Hepatocyte (in vitro differentiated cells): ENCODE measurements around the gene PDZD4. TPM values are rescaled to one million over a fixed set of nuclear protein-coding genes. Genes with fewer than 3 reads are reported as not detected.

ENCODE experiments used
- DNase-seq: peaks from one replicate; pipeline ENCODE4 v3.0.0-alpha.2; 2016; ENCODE audit warnings: low spot score
- H2AFZ ChIP-seq: fragments of 200-600 bp; sonication (generic); 2 replicates; pipeline ENCODE4 v1.6.0; 2016; ENCODE audit warnings: antibody characterized with exemption, mild to moderate bottlenecking
- H3K27ac ChIP-seq: fragments of 200-600 bp; sonication (generic); 2 replicates; pipeline ENCODE4 v1.5.1; 2016; ENCODE audit warnings: mild to moderate bottlenecking
- H3K27me3 ChIP-seq: fragments of 200-600 bp; sonication (generic); 2 replicates; pipeline ENCODE4 v1.6.1; 2016
- H3K36me3 ChIP-seq: fragments of 200-600 bp; sonication (generic); replicated peaks from 2 replicates; pipeline ENCODE4 v1.5.1; 2016; ENCODE audit warnings: low read depth; ENCODE audit not compliant: insufficient read depth
- H3K4me1 ChIP-seq: fragments of 200-600 bp; sonication (generic); 2 replicates; pipeline ENCODE4 v1.5.1; 2016; ENCODE audit warnings: mild to moderate bottlenecking, moderate library complexity; ENCODE audit not compliant: insufficient read depth
- H3K4me2 ChIP-seq: fragments of 200-600 bp; sonication (generic); 2 replicates; pipeline ENCODE4 v1.6.0; 2016
- H3K4me3 ChIP-seq: fragments of 200-600 bp; sonication (generic); 2 replicates; pipeline ENCODE4 v1.5.1; 2016; ENCODE audit warnings: mild to moderate bottlenecking
- H3K79me2 ChIP-seq: fragments of 200-600 bp; sonication (generic); 2 replicates; pipeline ENCODE4 v1.6.0; 2017; ENCODE audit warnings: mild to moderate bottlenecking
- H3K9me2 ChIP-seq: fragments of 200-600 bp; sonication (generic); replicated peaks from 2 replicates; pipeline ENCODE4 v1.6.0; 2017; ENCODE audit warnings: mild to moderate bottlenecking; ENCODE audit not compliant: insufficient read depth
- H3K9me3 ChIP-seq: fragments of 200-600 bp; sonication (generic); 2 replicates; pipeline ENCODE4 v1.5.1; 2016; ENCODE audit warnings: low read depth, mild to moderate bottlenecking
- H4K20me1 ChIP-seq: fragments of 200-600 bp; sonication (generic); 2 replicates; pipeline ENCODE4 v1.6.0; 2016; ENCODE audit warnings: mild to moderate bottlenecking; ENCODE audit not compliant: insufficient read depth, poor library complexity, severe bottlenecking
- CTCF ChIP-seq: fragments of 200-600 bp; sonication (generic); IDR thresholded peaks from 2 replicates; pipeline ENCODE4 v1.5.1; 2016; ENCODE audit warnings: antibody characterized with exemption, mild to moderate bottlenecking; ENCODE audit not compliant: poor library complexity
- EZH2 ChIP-seq: fragments of 200-600 bp; sonication (generic); IDR thresholded peaks from 2 replicates; pipeline ENCODE4 v1.6.1; 2016; ENCODE audit warnings: antibody characterized with exemption, mild to moderate bottlenecking, borderline replicate concordance
- EZH2phosphoT487 ChIP-seq: fragments of 200-600 bp; sonication (generic); IDR thresholded peaks from one replicate; pipeline ENCODE4 v1.6.1; 2018; ENCODE audit warnings: antibody characterized with exemption, mild to moderate bottlenecking, low read depth, moderate library complexity; ENCODE audit not compliant: unreplicated experiment, severe bottlenecking
- WGBS: methylation state at CpG from one replicate; pipeline ENCODE4 v1.1.6; 2016; ENCODE audit warnings: low lambda C conversion rate; ENCODE audit errors: missing lambda C conversion rate; 5-methylcytosine and 5-hydroxymethylcytosine counted together
- polyA plus RNA-seq: library from polyadenylated mRNA; unstranded; fragments of >200 nt; fragmentation: Nextera tagmentation; extraction: Ambion mirVana; gene quantifications from 2 replicates; pipeline ENCODE4 v1.2.1, GENCODE V29; 2016
- total RNA-seq: library from RNA; depleted of rRNA; stranded (reverse); fragments of >200 nt; gene quantifications from 2 replicates; pipeline ENCODE4 v1.2.3, GENCODE V29; 2014

The PDZD4 gene
- total and polyA plus RNA-seq, 2 experiments from 2014 or later = 0.59 to 2.8 TPM

GRCh38 chrX:153803211-153804099 lies 26.9 kb downstream of the PDZD4 start:
- no peaks in the 10 kb centered on the region for H3K79me2 ChIP-seq
- WGBS = 97% methylated on average over 74 of the region's 87 CpGs
- no peak overlapping the region for H3K27ac ChIP-seq
- H3K36me3 ChIP-seq = no peaks in the 10 kb centered on the region
- no peaks in the 10 kb centered on the region for H3K4me1 ChIP-seq
- no peaks in the 10 kb centered on the region for H3K9me2 ChIP-seq
- no peaks in the 10 kb centered on the region for H3K9me3 ChIP-seq
- H3K27me3 ChIP-seq = no peaks in the 10 kb centered on the region
- TF ChIP-seq CTCF (no peak), EZH2 (no peak), EZH2phosphoT487 (no peak)
- H3K4me2 ChIP-seq = no peak overlapping the region
- H3K4me3 ChIP-seq = no peak overlapping the region
- DNase-seq = no peak
- H4K20me1 ChIP-seq = no peaks in the 10 kb centered on the region
- H2AFZ ChIP-seq = no peak overlapping the region

GRCh38 chrX:153802513-153803045 lies 27.8 kb downstream of the PDZD4 start:
- Histone ChIP-seq H3K4me3 (no peak overlapping the region), H3K27me3 (no peaks in the 10 kb centered on the region), H3K27ac (no peak overlapping the region), H3K4me1 (no peaks in the 10 kb centered on the region), H2AFZ (no peak overlapping the region), H4K20me1 (no peaks in the 10 kb centered on the region), H3K36me3 (no peaks in the 10 kb centered on the region), H3K4me2 (no peak overlapping the region), H3K79me2 (no peaks in the 10 kb centered on the region), H3K9me2 (no peaks in the 10 kb centered on the region), H3K9me3 (no peaks in the 10 kb centered on the region)
- no peak for TF ChIP-seq CTCF
- no peak for TF ChIP-seq EZH2
- no peak for TF ChIP-seq EZH2phosphoT487
- 85% methylated on average over 14 of the region's 14 CpGs for WGBS
- DNase-seq = no peak

- no peaks in the 10 kb centered on the region for H3K36me3 ChIP-seq
- TF ChIP-seq CTCF (no peak), EZH2phosphoT487 (no peak), EZH2 (no peak)
- H3K4me2 ChIP-seq = no peak overlapping the region
- H2AFZ ChIP-seq = no peak overlapping the region
- H3K9me2 ChIP-seq = no peaks in the 10 kb centered on the region
- H3K27ac ChIP-seq = no peak overlapping the region
- no peaks in the 10 kb centered on the region for H3K79me2 ChIP-seq
- H3K4me1 ChIP-seq = no peaks in the 10 kb centered on the region
- H3K9me3 ChIP-seq = no peaks in the 10 kb centered on the region
- 84% methylated on average over 8 of the region's 8 CpGs for WGBS
- no peaks in the 10 kb centered on the region for H3K27me3 ChIP-seq
- no peak overlapping the region for H3K4me3 ChIP-seq
- H4K20me1 ChIP-seq = no peaks in the 10 kb centered on the region
- DNase-seq = no peak
Observed at GRCh38 chrX:153801669-153802068, 28.7 kb downstream of the PDZD4 start.
